ENCODE data around the gene TRIM9. TPM values are rescaled to one million over a fixed set of nuclear protein-coding genes. Genes with fewer than 3 reads are reported as not detected.
A peak's percentile ranks its signal among the peaks of the same experiment; 100 is the strongest.

TRIM9 gene
- total and polyA plus RNA-seq, 4 donors = 0.08 to 1.3 (median 0.50) TPM

GRCh38 chr14:51024377-51024776, 70.5 kb downstream of the TRIM9 start:
- H3K27ac ChIP-seq (ENCODE audit: low read depth in 1 of 2, low read length in 1 of 2) = no peak overlapping the region
- TF ChIP-seq CTCF (IDR thresholded peaks at IDR 0.05; ENCODE audit: control extremely low read depth, extremely low read depth) = no peak
- no peaks in the 10 kb centered on the region for H3K27me3 ChIP-seq (ENCODE audit: control insufficient read depth in 3 of 3, insufficient read depth in 3 of 3, low read length in 2 of 3)
- no peak for ATAC-seq (ENCODE audit: insufficient read depth, low FRiP score)
- no peak overlapping the region for H3K4me3 ChIP-seq
- H3K9me3 ChIP-seq (ENCODE audit: control insufficient read depth in 4 of 4, insufficient read depth in 3 of 4, low read length in 3 of 4) = peaks cover 0 to 6% (median 0%) of the 10 kb centered on the region in 4 donors
- H3K36me3 ChIP-seq (ENCODE audit: control insufficient read depth in 4 of 4, insufficient read depth in 4 of 4, low read length in 4 of 4) = no peaks in the 10 kb centered on the region
- H3K4me1 ChIP-seq (ENCODE audit: control insufficient read depth in 5 of 5, insufficient read depth in 5 of 5, low read length in 5 of 5) = peaks cover 0 to 12% (median 3%) of the 10 kb centered on the region in 5 donors
- H3K9ac ChIP-seq (ENCODE audit: insufficient read depth in 1 of 2, low read length in 2 of 2) = no peak overlapping the region
- DNase-seq = no peak

GRCh38 chr14:51023964-51024363, 70.9 kb downstream of the TRIM9 start:
- no peaks in the 10 kb centered on the region for H3K36me3 ChIP-seq (ENCODE audit: control insufficient read depth in 4 of 4, insufficient read depth in 4 of 4, low read length in 4 of 4)
- peaks cover 0 to 6% (median 0%) of the 10 kb centered on the region in 4 donors for H3K9me3 ChIP-seq (ENCODE audit: control insufficient read depth in 4 of 4, insufficient read depth in 3 of 4, low read length in 3 of 4)
- no peaks in the 10 kb centered on the region for H3K27me3 ChIP-seq (ENCODE audit: control insufficient read depth in 3 of 3, insufficient read depth in 3 of 3, low read length in 2 of 3)
- H3K4me1 ChIP-seq (ENCODE audit: control insufficient read depth in 5 of 5, insufficient read depth in 5 of 5, low read length in 5 of 5) = peaks cover 0 to 13% (median 3%) of the 10 kb centered on the region in 5 donors
- H3K4me3 ChIP-seq = no peak overlapping the region
- ATAC-seq (ENCODE audit: insufficient read depth, low FRiP score) = no peak
- H3K27ac ChIP-seq (ENCODE audit: low read depth in 1 of 2, low read length in 1 of 2) = no peak overlapping the region
- DNase-seq = peak in 1 of 3 donors; percentile 32
- 73 to 87% methylated on average over 3 of the region's 3 CpGs for WGBS, 2 donors
- H3K9ac ChIP-seq (ENCODE audit: insufficient read depth in 1 of 2, low read length in 2 of 2) = no peak overlapping the region
- no peak for TF ChIP-seq CTCF (IDR thresholded peaks at IDR 0.05; ENCODE audit: control extremely low read depth, extremely low read depth)

GRCh38 chr14:51022769-51023168, 72.1 kb downstream of the TRIM9 start:
- TF ChIP-seq CTCF (IDR thresholded peaks at IDR 0.05; ENCODE audit: control extremely low read depth, extremely low read depth) = no peak
- H3K9ac ChIP-seq (ENCODE audit: insufficient read depth in 1 of 2, low read length in 2 of 2) = no peak overlapping the region
- no peak overlapping the region for H3K4me3 ChIP-seq
- WGBS, 2 donors = 91 to 95% methylated on average over 4 of the region's 4 CpGs
- H3K4me1 ChIP-seq (ENCODE audit: control insufficient read depth in 5 of 5, insufficient read depth in 5 of 5, low read length in 5 of 5) = peaks cover 0 to 17% (median 3%) of the 10 kb centered on the region in 5 donors
- no peak overlapping the region for H3K27ac ChIP-seq (ENCODE audit: low read depth in 1 of 2, low read length in 1 of 2)
- peaks cover 0 to 6% (median 0%) of the 10 kb centered on the region in 4 donors for H3K9me3 ChIP-seq (ENCODE audit: control insufficient read depth in 4 of 4, insufficient read depth in 3 of 4, low read length in 3 of 4)
- ATAC-seq (ENCODE audit: insufficient read depth, low FRiP score) = no peak
- no peaks in the 10 kb centered on the region for H3K27me3 ChIP-seq (ENCODE audit: control insufficient read depth in 3 of 3, insufficient read depth in 3 of 3, low read length in 2 of 3)
- no peak for DNase-seq
- no peaks in the 10 kb centered on the region for H3K36me3 ChIP-seq (ENCODE audit: control insufficient read depth in 4 of 4, insufficient read depth in 4 of 4, low read length in 4 of 4)
